Breast epithelium (tissue), 4 donors: ENCODE results near the gene CXCL9. TPM values are rescaled to one million over a fixed set of nuclear protein-coding genes. Genes with fewer than 3 reads are reported as not detected.

ENCODE experiments used
- DNase-seq, 2 donors: peaks; one replicate each; pipeline ENCODE4 v3.0.0-alpha.2; 2019; ENCODE audit warnings: low spot score in 2 of 2
- H3K27ac ChIP-seq, 2 donors: fragments of 200-600 bp; sonication (generic) in 1 of 2; one replicate each; pipeline ENCODE4 v1.5.1; 2016 to 2019; ENCODE audit warnings: mild to moderate bottlenecking in 1 of 2
- H3K27me3 ChIP-seq, 2 donors: fragments of 200-600 bp; sonication (generic) in 1 of 2; one replicate each; pipeline versions ENCODE4 v1.5.1 to v1.6.0; 2017 to 2019; ENCODE audit warnings: control low read depth in 1 of 2, mild to moderate bottlenecking in 1 of 2
- H3K36me3 ChIP-seq: fragments of 200-600 bp; one replicate; pipeline ENCODE4 v1.5.1; 2019
- H3K4me1 ChIP-seq, 2 donors: fragments of 200-600 bp; sonication (generic); one replicate each; pipeline ENCODE4 v1.5.1; 2016 to 2019; ENCODE audit warnings: control low read depth in 1 of 2
- H3K4me3 ChIP-seq, 3 donors: fragments of 200-600 bp; sonication (generic); 1 replicate in 2 of 3; 2 replicates in 1 of 3; pipeline ENCODE4 v1.5.1; 2016 to 2019; ENCODE audit warnings: mild to moderate bottlenecking in 3 of 3, moderate library complexity in 2 of 3
- H3K9me3 ChIP-seq, 2 donors: fragments of 200-600 bp; sonication (generic) in 1 of 2; one replicate each; pipeline ENCODE4 v1.5.1; 2016 to 2019; ENCODE audit warnings: control low read depth in 1 of 2
- CTCF ChIP-seq, 3 donors: fragments of 450-650 bp; IDR thresholded peaks; one replicate each; pipeline ENCODE4 v1.5.1; 2016 to 2017; ENCODE audit warnings: antibody characterized with exemption in 3 of 3, mild to moderate bottlenecking in 3 of 3, moderate library complexity in 3 of 3
- POLR2A ChIP-seq: fragments of 450-650 bp; IDR thresholded peaks from one replicate; pipeline ENCODE4 v1.6.1; 2016; ENCODE audit warnings: antibody characterized with exemption, mild to moderate bottlenecking, moderate library complexity
- POLR2AphosphoS5 ChIP-seq, 3 donors: sonication (generic); formaldehyde crosslinking; IDR thresholded peaks; one replicate each; pipeline ENCODE4 v1.6.1; 2017; ENCODE audit warnings: antibody characterized with exemption in 3 of 3
- intact Hi-C: fragments of 100-400 bp; cut with DNase I; formaldehyde crosslinking; loops from one replicate; pipeline ENCODE4 v1.15.1; 2023; ENCODE audit warnings: low total_unique reads
- total RNA-seq, 3 donors: library from RNA; depleted of rRNA; stranded (reverse); fragments of >200 nt; gene quantifications; one replicate each; pipeline ENCODE4 v1.1.0, GENCODE V29; 2016

CXCL9 gene
- total RNA-seq, 3 donors from 2014 or later, result 2.3 to 2.7 TPM; not detected in 1

DNA sequence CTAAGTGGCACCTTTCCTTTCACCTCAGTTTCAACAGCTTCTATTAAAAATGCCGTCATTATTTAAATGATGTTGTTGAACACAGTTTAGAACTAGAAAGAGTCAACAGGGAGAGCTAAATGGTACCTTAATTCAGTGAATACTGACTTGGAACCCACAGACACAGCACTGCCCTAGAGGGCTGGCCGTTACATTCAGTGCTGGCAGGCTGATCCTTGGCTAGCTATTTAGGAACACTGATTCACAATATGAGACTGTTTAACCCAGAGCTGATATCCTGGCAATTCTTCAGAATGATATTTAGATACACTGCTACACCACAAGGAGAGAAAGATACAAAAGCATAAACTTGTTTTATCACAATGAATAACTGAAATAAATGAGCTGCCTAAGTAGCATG lies 53.8 kb downstream of the CXCL9 start:
- TF ChIP-seq CTCF (IDR thresholded peaks at IDR 0.05) (no peak), POLR2A (no peak), POLR2AphosphoS5 (IDR thresholded peaks at IDR 0.05) (no peak)

More for the DNA sequence above, 53.8 kb downstream of the CXCL9 start:
- H3K36me3 ChIP-seq, result peaks cover 3% of the 10 kb centered on the region
- intact Hi-C loops, result no loop called here
- H3K9me3 ChIP-seq, result no peaks in the 10 kb centered on the region
- H3K4me1 ChIP-seq, result no peaks in the 10 kb centered on the region
- no peak for DNase-seq
- H3K4me3 ChIP-seq, result no peak overlapping the region
- H3K27ac ChIP-seq, result no peak overlapping the region
- no peaks in the 10 kb centered on the region for H3K27me3 ChIP-seq

Other genes starting within 250 kb of the CXCL9 start
- under 1 TPM in 2 of 3 donors, not detected in 1; 0.15 to 0.33 TPM for gene PPEF2, start 105.1 kb downstream of the CXCL9 start, total RNA-seq
- gene NAAA, start 66.5 kb downstream of the CXCL9 start, total RNA-seq, result 10 to 100 TPM; 56.5 to 92.8 (median 78.6) TPM
- 10 to 100 TPM; 33.6 to 46.4 (median 45.9) TPM for gene SDAD1, start 16.6 kb downstream of the CXCL9 start, total RNA-seq
- gene CXCL10, start 16.0 kb upstream of the CXCL9 start, total RNA-seq, result 1 to 10 TPM in 1 of 3 donors, not detected in 2; 1.2 TPM
- not detected for gene CXCL11, start 28.6 kb upstream of the CXCL9 start, total RNA-seq
- gene ART3, start 67.2 kb upstream of the CXCL9 start, total RNA-seq, result not detected
- 10 to 100 TPM; 46.6 to 70.5 (median 56.7) TPM for gene NUP54, start 140.9 kb upstream of the CXCL9 start, total RNA-seq
- 100 to 1,000 TPM; 148 to 231 (median 160) TPM for gene SCARB2, start 206.3 kb upstream of the CXCL9 start, total RNA-seq
- gene FAM47E, start 244.2 kb upstream of the CXCL9 start, total RNA-seq, result 10 to 100 TPM in 1 of 3 donors, 1 to 10 TPM in 2; 6.1 to 17.9 (median 9.5) TPM